Stomach (tissue), 9 donors: Measurements from ENCODE around the gene BLOC1S6. TPM values are rescaled to one million over a fixed set of nuclear protein-coding genes. Genes with fewer than 3 reads are reported as not detected.

Experiments used
- DNase-seq, 2 donors: peaks; one replicate each; pipeline versions ENCODE4 v3.0.0 to v3.0.0-alpha.2; 2013 to 2019
- H3K27ac ChIP-seq, 5 donors: fragments of 200-600 bp in 4 of 5; sonication (generic) in 4 of 5; one replicate each; pipeline ENCODE4 v1.5.1; 2013 to 2019; ENCODE audit warnings: mild to moderate bottlenecking in 1 of 5, moderate library complexity in 1 of 5
- H3K27me3 ChIP-seq, 3 donors: fragments of 200-600 bp; sonication (generic); one replicate each; pipeline ENCODE4 v1.5.1; 2017 to 2019; ENCODE audit warnings: mixed run types in 1 of 3
- H3K36me3 ChIP-seq, 4 donors: fragments of 200-600 bp; sonication (generic); 1 replicate in 3 of 4; 2 replicates in 1 of 4; pipeline ENCODE4 v1.5.1; 2016 to 2019
- H3K4me1 ChIP-seq, 4 donors: fragments of 200-600 bp; sonication (generic); one replicate each; pipeline ENCODE4 v1.5.1; 2016 to 2019
- H3K4me3 ChIP-seq, 4 donors: fragments of 200-600 bp; sonication (generic) in 3 of 4; one replicate each; pipeline ENCODE4 v1.5.1; 2016 to 2019; ENCODE audit warnings: mild to moderate bottlenecking in 1 of 4
- H3K9me3 ChIP-seq, 4 donors: fragments of 200-600 bp; sonication (generic); one replicate each; pipeline ENCODE4 v1.5.1; 2016 to 2019
- CTCF ChIP-seq, 7 experiments: fragments of 450-650 bp in 4 of 7; fragments of 200-600 bp in 3 of 7; sonication (generic) in 3 of 7; IDR thresholded peaks; one replicate each; pipeline ENCODE4 v1.5.1; 2016 to 2019; ENCODE audit warnings: antibody characterized with exemption in 7 of 7, control low read depth in 2 of 7, mild to moderate bottlenecking in 1 of 7
- EP300 ChIP-seq: sonication (generic); formaldehyde crosslinking; IDR thresholded peaks from one replicate; pipeline ENCODE4 v1.6.1; 2017; ENCODE audit warnings: antibody characterized with exemption
- POLR2A ChIP-seq, 4 donors: fragments of 450-650 bp; IDR thresholded peaks; one replicate each; pipeline ENCODE4 v1.6.1; 2016; ENCODE audit warnings: antibody characterized with exemption in 4 of 4, control low read depth in 2 of 4, mild to moderate bottlenecking in 1 of 4, moderate library complexity in 1 of 4
- POLR2AphosphoS5 ChIP-seq, 3 donors: sonication (generic); formaldehyde crosslinking; IDR thresholded peaks; one replicate each; pipeline ENCODE4 v1.6.1; 2016; ENCODE audit warnings: antibody characterized with exemption in 3 of 3
- WGBS, 5 donors: extraction: QIAGEN DNeasy Blood & Tissue Kit in 3 of 5; methylation state at CpG; one replicate each; pipeline versions ENCODE4 v1.1.5 to v1.1.7; 2013 to 2018; 5-methylcytosine and 5-hydroxymethylcytosine counted together
- intact Hi-C: fragments of 100-400 bp; cut with DNase I; formaldehyde crosslinking; loops from one replicate; pipeline ENCODE4 v1.15.1; 2023; ENCODE audit warnings: low total_unique reads
- polyA plus RNA-seq, 3 donors: library from polyadenylated mRNA; stranded (reverse); fragments of 200-250 nt; gene quantifications; one replicate each; pipeline ENCODE4 v1.2.3, GENCODE V29; 2013
- total RNA-seq, 5 donors: library from RNA; depleted of rRNA; stranded (reverse); fragments of >200 nt; gene quantifications; one replicate each; pipeline versions ENCODE4 v1.1.0 to v1.2.3, GENCODE V29; 2014 to 2016
- donor health status: healthy with polysubstance abuse.
- donor health status: Bipolar disorder and iron deficiency.
- donor health status: healthy.

BLOC1S6 gene
- total and polyA plus RNA-seq, 8 donors, result 7.6 to 74.5 (median 26.3) TPM

- Histone ChIP-seq H3K4me1 (peaks cover 0 to 12% (median 5%) of the 10 kb centered on the region in 4 donors), H3K36me3 (peaks cover 3 to 41% (median 37%) of the 10 kb centered on the region in 4 donors), H3K9me3 (no peaks in the 10 kb centered on the region), H3K4me3 (no peak overlapping the region), H3K27me3 (no peaks in the 10 kb centered on the region), H3K27ac (peak overlapping the region in 1 of 5 donors; percentile 5)
- WGBS, 5 donors, result 86 to 95% (median 94%) methylated on average over 3 of the region's 3 CpGs
- TF ChIP-seq POLR2A (IDR thresholded peaks at IDR 0.05) (no peak), EP300 (no peak)
- intact Hi-C loops, result no loop called here
- no peak for DNase-seq
Observed at GRCh38 chr15:45603881-45604280, 16.7 kb downstream of the BLOC1S6 start.

- H3K36me3 ChIP-seq, result peaks cover 3 to 45% (median 42%) of the 10 kb centered on the region in 4 donors
- no peak for DNase-seq
- peaks cover 0 to 12% (median 5%) of the 10 kb centered on the region in 4 donors for H3K4me1 ChIP-seq
- H3K4me3 ChIP-seq, result no peak overlapping the region
- WGBS, 5 donors, result 82 to 95% (median 94%) methylated on average over 1 of the region's 1 CpG
- H3K27me3 ChIP-seq, result no peaks in the 10 kb centered on the region
- TF ChIP-seq POLR2AphosphoS5 (IDR thresholded peaks at IDR 0.05) (no peak), EP300 (no peak), POLR2A (IDR thresholded peaks at IDR 0.05) (no peak), CTCF (IDR thresholded peaks at IDR 0.05) (no peak)
- peak overlapping the region in 1 of 5 donors; percentile 5 for H3K27ac ChIP-seq
- H3K9me3 ChIP-seq, result no peaks in the 10 kb centered on the region
- intact Hi-C loops, result no loop called here
Observed at GRCh38 chr15:45604326-45604725, 17.1 kb downstream of the BLOC1S6 start.

- Histone ChIP-seq H3K27me3 (no peaks in the 10 kb centered on the region), H3K4me3 (no peak overlapping the region), H3K4me1 (peaks cover 0 to 12% (median 5%) of the 10 kb centered on the region in 4 donors), H3K27ac (no peak overlapping the region), H3K9me3 (no peaks in the 10 kb centered on the region), H3K36me3 (peaks cover 3 to 49% (median 47%) of the 10 kb centered on the region in 4 donors)
- 78 to 90% (median 88%) methylated on average over 3 of the region's 3 CpGs for WGBS, 5 donors
- TF ChIP-seq POLR2A (IDR thresholded peaks at IDR 0.05) (no peak), CTCF (IDR thresholded peaks at IDR 0.05) (no peak), EP300 (no peak), POLR2AphosphoS5 (IDR thresholded peaks at IDR 0.05) (no peak)
- intact Hi-C loops, result loop anchor here (5.0 kb wide), 1 partner anchor 144 kb away; no protein-coding TSS in a partner anchor
- no peak for DNase-seq
Observed at GRCh38 chr15:45606413-45606812, 19.2 kb downstream of the BLOC1S6 start.

GRCh38 chr15:45606841-45607240 lies 19.7 kb downstream of the BLOC1S6 start:
- no peak for DNase-seq
- TF ChIP-seq POLR2AphosphoS5 (IDR thresholded peaks at IDR 0.05) (no peak), EP300 (no peak), POLR2A (IDR thresholded peaks at IDR 0.05) (no peak)
- H3K36me3 ChIP-seq, result peaks cover 3 to 49% (median 47%) of the 10 kb centered on the region in 4 donors
- no peaks in the 10 kb centered on the region for H3K27me3 ChIP-seq
- no peak overlapping the region for H3K4me3 ChIP-seq
- H3K9me3 ChIP-seq, result no peaks in the 10 kb centered on the region
- 90 to 96% (median 94%) methylated on average over 1 of the region's 1 CpG for WGBS, 5 donors
- intact Hi-C loops, result loop anchor here (5.0 kb wide), 1 partner anchor 145 kb away; no protein-coding TSS in a partner anchor
- no peak overlapping the region for H3K27ac ChIP-seq
- H3K4me1 ChIP-seq, result peaks cover 0 to 12% (median 5%) of the 10 kb centered on the region in 4 donors

GRCh38 chr15:45611305-45611704 lies 24.1 kb downstream of the BLOC1S6 start:
- Histone ChIP-seq H3K36me3 (peaks cover 0 to 35% (median 32%) of the 10 kb centered on the region in 4 donors), H3K9me3 (no peaks in the 10 kb centered on the region), H3K4me3 (no peak overlapping the region), H3K4me1 (peaks cover 0 to 6% (median 0%) of the 10 kb centered on the region in 4 donors), H3K27ac (no peak overlapping the region), H3K27me3 (no peaks in the 10 kb centered on the region)
- peak in 1 of 2 donors; percentile 32 for DNase-seq
- WGBS, 5 donors, result 13 to 24% (median 21%) methylated on average over 4 of the region's 4 CpGs
- intact Hi-C loops, result no loop called here
- no peak for TF ChIP-seq POLR2A (IDR thresholded peaks at IDR 0.05)
- no peak for TF ChIP-seq EP300
- TF ChIP-seq CTCF (IDR thresholded peaks at IDR 0.05), result peak in 1 of 7 experiments; percentile 24
- no peak for TF ChIP-seq POLR2AphosphoS5 (IDR thresholded peaks at IDR 0.05)
